ENCODE measurements around the gene POLG2. TPM values are rescaled to one million over a fixed set of nuclear protein-coding genes. Genes with fewer than 3 reads are reported as not detected.

POLG2 gene
- total RNA-seq, 4 donors from 2014 or later = 6.3 to 27.3 (median 13.7) TPM

- no peak for DNase-seq (ENCODE audit: low spot score)
- ATAC-seq (ENCODE audit: low FRiP score) = no peak
- no peak for TF ChIP-seq CTCF (IDR thresholded peaks at IDR 0.05)
Observed at GRCh38 chr17:64502809-64503208, 6.0 kb upstream of the POLG2 start.

- DNase-seq (ENCODE audit: low spot score) (no peak), ATAC-seq (ENCODE audit: low FRiP score) (no peak)
Observed at GRCh38 chr17:64502021-64502420, 5.2 kb upstream of the POLG2 start.

GRCh38 chr17:64500862-64501765 is 4.3 kb upstream of the POLG2 start:
- TF ChIP-seq CTCF (IDR thresholded peaks at IDR 0.05) = no peak
- DNase-seq (ENCODE audit: low spot score) = no peak
- no peak for ATAC-seq (ENCODE audit: low FRiP score)

More at GRCh38 chr17:64502021-64502420, 5.2 kb upstream of the POLG2 start:
- TF ChIP-seq CTCF (IDR thresholded peaks at IDR 0.05) = no peak

- no peak for DNase-seq (ENCODE audit: low spot score)
- no peak for ATAC-seq (ENCODE audit: low FRiP score)
- TF ChIP-seq CTCF (IDR thresholded peaks at IDR 0.05) = no peak
Observed at GRCh38 chr17:64500487-64500859, 3.6 kb upstream of the POLG2 start.

- ATAC-seq (ENCODE audit: low FRiP score) (no peak), DNase-seq (ENCODE audit: low spot score) (no peak)
- no peak for TF ChIP-seq CTCF (IDR thresholded peaks at IDR 0.05)
Observed at GRCh38 chr17:64499805-64500486, 3.1 kb upstream of the POLG2 start.

- TF ChIP-seq CTCF (IDR thresholded peaks at IDR 0.05) = no peak
- ATAC-seq (ENCODE audit: low FRiP score) = no peak
Observed at GRCh38 chr17:64498308-64499203, 1.7 kb upstream of the POLG2 start.

More at GRCh38 chr17:64498308-64499203, 1.7 kb upstream of the POLG2 start:
- no peak for DNase-seq (ENCODE audit: low spot score)
